Activated T-helper 1 cell treated with anti-CD3 and anti-CD28 coated beads, Interleukin-12 subunit alpha, Interleukin-12 subunit beta, Interleukin-2, Interleukin-4 antibody, amounts not matched to agents 30 ng/mL and 10 ng/mL and 1 ng/mL, durations not matched to agents 14 hours and 24 hours and 36 hours (primary cell): ENCODE results near the gene TAF3. TPM values are rescaled to one million over a fixed set of nuclear protein-coding genes. Genes with fewer than 3 reads are reported as not detected.

Source experiments
- DNase-seq: peaks from one replicate; pipeline ENCODE4 v3.0.0; 2021; ENCODE audit warnings: low spot score
- H3K27ac Mint-ChIP-seq: one replicate; pipeline ENCODE4 v1.8.0; 2021; ENCODE audit warnings: mild to moderate bottlenecking, mixed read lengths
- H3K27me3 Mint-ChIP-seq: one replicate; pipeline ENCODE4 v1.8.0; 2022; ENCODE audit warnings: mild to moderate bottlenecking, moderate library complexity, mixed read lengths; ENCODE audit not compliant: insufficient read depth
- H3K36me3 Mint-ChIP-seq: one replicate; pipeline ENCODE4 v1.8.0; 2021; ENCODE audit warnings: low read depth, mixed read lengths
- H3K4me1 Mint-ChIP-seq: one replicate; pipeline ENCODE4 v1.8.0; 2021; ENCODE audit warnings: low read depth, mixed read lengths
- H3K4me3 Mint-ChIP-seq: one replicate; pipeline ENCODE4 v1.8.0; 2021; ENCODE audit warnings: mild to moderate bottlenecking, moderate library complexity, mixed read lengths
- H3K9me3 Mint-ChIP-seq: one replicate; pipeline ENCODE4 v1.8.0; 2021; ENCODE audit warnings: mixed read lengths
- intact Hi-C: fragments of 100-400 bp; cut with micrococcal nuclease; formaldehyde crosslinking; loops from one replicate; pipeline ENCODE4 v1.15.1; 2024
- total RNA-seq: library from RNA; stranded (reverse); gene quantifications from 2 replicates; pipeline ENCODE4 v1.2.3, GENCODE V29; 2022

Gene TAF3
- total RNA-seq, 1 donor from 2014 or later: 15.1 TPM

GRCh38 chr10:8054244-8054493, 235.9 kb downstream of the TAF3 start:
- peaks cover 28% of the 10 kb centered on the region for H3K36me3 Mint-ChIP-seq
- no peak for DNase-seq
- peaks cover 44% of the 10 kb centered on the region for H3K4me1 Mint-ChIP-seq
- peak overlapping the region; percentile 99 for H3K4me3 Mint-ChIP-seq
- peaks cover 19% of the 10 kb centered on the region for H3K27me3 Mint-ChIP-seq
- no peaks in the 10 kb centered on the region for H3K9me3 Mint-ChIP-seq
- peak overlapping the region; percentile 99 for H3K27ac Mint-ChIP-seq
- intact Hi-C loops: loop anchor here (1.0 to 10.0 kb wide), 8 partner anchors 128 to 1021 kb away; no protein-coding TSS in a partner anchor

DNA sequence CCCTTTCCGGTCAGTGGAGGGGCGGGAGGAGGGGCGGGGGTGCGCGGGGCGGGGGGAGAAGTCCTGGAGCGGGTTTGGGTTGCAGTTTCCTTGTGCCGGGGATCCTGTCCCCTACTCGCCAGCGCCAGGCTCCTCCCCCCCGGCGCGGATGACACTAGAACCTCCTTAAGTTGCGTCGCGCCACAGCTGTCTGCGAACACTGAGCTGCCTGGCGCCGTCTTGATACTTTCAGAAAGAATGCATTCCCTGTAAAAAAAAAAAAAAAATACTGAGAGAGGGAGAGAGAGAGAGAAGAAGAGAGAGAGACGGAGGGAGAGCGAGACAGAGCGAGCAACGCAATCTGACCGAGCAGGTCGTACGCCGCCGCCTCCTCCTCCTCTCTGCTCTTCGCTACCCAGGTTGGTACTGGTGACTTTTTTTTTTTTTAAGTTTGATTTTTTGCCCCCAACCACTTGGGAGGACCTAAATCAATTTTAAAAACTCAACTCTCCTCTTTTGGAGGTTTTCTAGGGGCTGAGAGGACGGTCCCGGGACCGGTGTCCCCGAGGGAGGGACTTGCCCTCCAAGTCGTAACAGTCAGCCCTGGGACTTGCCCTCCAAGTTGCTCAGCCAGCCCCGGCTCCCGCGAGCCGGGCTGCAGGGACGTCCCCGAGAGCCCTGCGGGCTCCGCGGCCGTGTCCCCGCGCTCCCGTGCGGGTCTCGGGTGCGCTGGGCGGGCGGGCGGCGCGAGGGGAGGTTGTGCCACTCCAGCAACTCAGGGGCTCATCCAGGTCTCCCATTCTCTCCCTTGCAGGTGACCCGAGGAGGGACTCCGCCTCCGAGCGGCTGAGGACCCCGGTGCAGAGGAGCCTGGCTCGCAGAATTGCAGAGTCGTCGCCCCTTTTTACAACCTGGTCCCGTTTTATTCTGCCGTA, 236.4 kb downstream of the TAF3 start, which contains the start of gene GATA3:
GATA3 (plus strand) TSS at position 195 of the 914 bp plus-strand sequence. CDS start 968 bp downstream, outside the sequence.
- Mint-ChIP-seq H3K4me3 (peak within 1 kb of the TSS; percentile 99), H3K27me3 (peaks cover 19% of the 10 kb centered on the region), H3K27ac (peak within 1 kb of the TSS; percentile 99), H3K9me3 (no peaks in the 10 kb centered on the region), H3K36me3 (peaks cover 34% of the 10 kb centered on the region), H3K4me1 (peaks cover 49% of the 10 kb centered on the region)
- DNase-seq: peak; percentile 82
- intact Hi-C loops: loop anchor here (1.0 to 10.0 kb wide), 9 partner anchors 128 to 1020 kb away; partner anchors contain the start of genes ATP5F1C and KIN

- Mint-ChIP-seq H3K4me3 (peak overlapping the region; percentile 98), H3K9me3 (no peaks in the 10 kb centered on the region), H3K4me1 (peaks cover 58% of the 10 kb centered on the region), H3K27me3 (peaks cover 17% of the 10 kb centered on the region), H3K36me3 (peaks cover 43% of the 10 kb centered on the region), H3K27ac (peak overlapping the region; percentile 95)
- DNase-seq: peak; percentile 33
- intact Hi-C loops: loop anchor here (2.0 to 10.0 kb wide), 4 partner anchors 15 to 1019 kb away; partner anchors contain the start of genes ATP5F1C and KIN
These were observed 237.4 kb downstream of the TAF3 start for GRCh38 chr10:8055420-8056349.

DNA sequence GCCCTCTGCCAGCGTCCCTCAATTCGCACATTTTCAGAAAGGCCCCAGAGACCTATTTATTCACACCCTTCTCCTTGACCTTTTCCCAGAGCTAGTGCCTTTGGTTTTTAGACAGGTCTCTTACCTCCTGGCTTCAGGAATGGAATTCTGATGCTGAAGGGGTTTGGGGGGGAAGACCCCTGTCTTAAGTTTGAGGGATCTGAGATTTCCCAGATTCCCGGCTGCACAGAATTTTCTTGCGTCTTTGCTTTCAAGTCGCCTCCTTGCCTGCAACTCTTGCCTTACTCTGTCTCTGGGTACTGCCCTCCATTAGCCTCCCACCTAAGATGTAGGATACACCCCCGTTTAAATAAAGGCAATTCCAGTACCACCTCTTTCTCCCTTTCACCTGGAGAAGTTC, 238.1 kb downstream of the TAF3 start:
- H3K4me1 Mint-ChIP-seq: peaks cover 65% of the 10 kb centered on the region

GRCh38 chr10:8056871-8057331, 238.6 kb downstream of the TAF3 start:
- H3K27me3 Mint-ChIP-seq: peaks cover 16% of the 10 kb centered on the region
- peaks cover 70% of the 10 kb centered on the region for H3K4me1 Mint-ChIP-seq
- H3K4me3 Mint-ChIP-seq: peak overlapping the region; percentile 98
- peak; percentile 34 for DNase-seq
- peak overlapping the region; percentile 95 for H3K27ac Mint-ChIP-seq
- peaks cover 51% of the 10 kb centered on the region for H3K36me3 Mint-ChIP-seq
- H3K9me3 Mint-ChIP-seq: no peaks in the 10 kb centered on the region
- intact Hi-C loops: loop anchor here (1.0 to 10.0 kb wide), 5 partner anchors 9 to 1018 kb away; partner anchors contain the start of genes ATP5F1C and KIN

More for the DNA sequence above, 238.1 kb downstream of the TAF3 start:
- H3K27me3 Mint-ChIP-seq: peaks cover 17% of the 10 kb centered on the region
- intact Hi-C loops: loop anchor here (2.0 to 10.0 kb wide), 4 partner anchors 14 to 1018 kb away; partner anchors contain the start of genes ATP5F1C and KIN
- H3K27ac Mint-ChIP-seq: peak overlapping the region; percentile 95
- peak overlapping the region; percentile 98 for H3K4me3 Mint-ChIP-seq
- DNase-seq: no peak
- peaks cover 49% of the 10 kb centered on the region for H3K36me3 Mint-ChIP-seq
- H3K9me3 Mint-ChIP-seq: no peaks in the 10 kb centered on the region

- intact Hi-C loops: loop anchor here (1.0 to 10.0 kb wide), 5 partner anchors 9 to 1017 kb away; partner anchors contain the start of genes ATP5F1C and KIN
- H3K27ac Mint-ChIP-seq: peak overlapping the region; percentile 82
- H3K27me3 Mint-ChIP-seq: peaks cover 7% of the 10 kb centered on the region
- H3K4me1 Mint-ChIP-seq: peaks cover 70% of the 10 kb centered on the region
- no peaks in the 10 kb centered on the region for H3K9me3 Mint-ChIP-seq
- peaks cover 52% of the 10 kb centered on the region for H3K36me3 Mint-ChIP-seq
- DNase-seq: no peak
- H3K4me3 Mint-ChIP-seq: peak overlapping the region; percentile 98
These were observed 239.4 kb downstream of the TAF3 start for GRCh38 chr10:8057636-8058273.

GRCh38 chr10:8058274-8059111, 240.2 kb downstream of the TAF3 start:
- peaks cover 72% of the 10 kb centered on the region for H3K4me1 Mint-ChIP-seq
- H3K27ac Mint-ChIP-seq: peak overlapping the region; percentile 96
- no peaks in the 10 kb centered on the region for H3K9me3 Mint-ChIP-seq
- H3K4me3 Mint-ChIP-seq: peak overlapping the region; percentile 98
- H3K27me3 Mint-ChIP-seq: peaks cover 1% of the 10 kb centered on the region
- peaks cover 60% of the 10 kb centered on the region for H3K36me3 Mint-ChIP-seq
- DNase-seq: no peak
- intact Hi-C loops: loop anchor here (5.0 to 10.0 kb wide), 3 partner anchors 271 to 1016 kb away; partner anchors contain the start of genes ATP5F1C and KIN

GRCh38 chr10:8059191-8059936, 241.1 kb downstream of the TAF3 start:
- H3K4me1 Mint-ChIP-seq: peaks cover 72% of the 10 kb centered on the region
- peaks cover 1% of the 10 kb centered on the region for H3K27me3 Mint-ChIP-seq
- peak overlapping the region; percentile 96 for H3K27ac Mint-ChIP-seq
- H3K9me3 Mint-ChIP-seq: no peaks in the 10 kb centered on the region
- no peak for DNase-seq
- H3K4me3 Mint-ChIP-seq: peak overlapping the region; percentile 98
- peaks cover 66% of the 10 kb centered on the region for H3K36me3 Mint-ChIP-seq
- intact Hi-C loops: loop anchor here (5.0 to 10.0 kb wide), 3 partner anchors 272 to 1015 kb away; partner anchors contain the start of genes ATP5F1C and KIN

- intact Hi-C loops: loop anchor here (1.0 to 10.0 kb wide), 7 partner anchors 71 to 1135 kb away; no protein-coding TSS in a partner anchor
- Mint-ChIP-seq H3K36me3 (peaks cover 70% of the 10 kb centered on the region), H3K4me1 (peaks cover 74% of the 10 kb centered on the region), H3K4me3 (peak overlapping the region; percentile 98), H3K27ac (peak overlapping the region; percentile 96), H3K9me3 (no peaks in the 10 kb centered on the region), H3K27me3 (peaks cover 1% of the 10 kb centered on the region)
- peak; percentile 73 for DNase-seq
These were observed 241.9 kb downstream of the TAF3 start for GRCh38 chr10:8060010-8060703.

DNA sequence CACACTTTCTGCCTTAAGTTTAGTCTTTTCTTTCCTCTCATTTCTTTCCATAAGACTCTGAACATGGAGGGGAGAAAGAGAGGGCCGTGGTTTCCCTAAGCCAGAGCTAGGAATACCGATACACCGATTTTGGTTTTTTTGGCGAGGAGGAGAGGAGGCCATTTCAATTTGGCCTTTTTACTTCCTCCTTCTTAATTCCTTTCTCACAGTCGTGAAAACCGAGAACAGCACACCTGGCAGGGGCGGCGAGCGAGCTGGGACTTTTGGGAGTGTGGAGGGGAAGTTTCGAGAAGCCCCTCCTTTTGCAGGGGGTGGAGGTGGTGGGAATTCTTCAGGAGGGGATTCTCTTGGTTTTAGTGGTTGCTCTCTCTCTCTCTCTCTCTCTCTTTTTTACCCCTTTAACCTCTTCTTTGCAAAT, 242.4 kb downstream of the TAF3 start:
- no peak for DNase-seq
- H3K27ac Mint-ChIP-seq: peak overlapping the region; percentile 96
- H3K9me3 Mint-ChIP-seq: no peaks in the 10 kb centered on the region
- H3K36me3 Mint-ChIP-seq: peaks cover 73% of the 10 kb centered on the region
- peak overlapping the region; percentile 98 for H3K4me3 Mint-ChIP-seq
- intact Hi-C loops: loop anchor here (1.0 to 10.0 kb wide), 7 partner anchors 71 to 1136 kb away; no protein-coding TSS in a partner anchor
- H3K27me3 Mint-ChIP-seq: peaks cover 1% of the 10 kb centered on the region
- H3K4me1 Mint-ChIP-seq: peaks cover 78% of the 10 kb centered on the region
